K562 (cell line): ENCODE results near the gene HYAL1. TPM values are rescaled to one million over a fixed set of nuclear protein-coding genes. Genes with fewer than 3 reads are reported as not detected.

Experiments
- ELF2 ChIP-seq: fragments of 250-450 bp; sonication (Bioruptor Pico); IDR thresholded peaks from 2 replicates; pipeline ENCODE4 v1.5.0; 2021; ENCODE audit warnings: mild to moderate bottlenecking
- MLLT1 ChIP-seq, 2 experiments: fragments of 450-650 bp; IDR thresholded peaks; 2 replicates each; pipeline ENCODE4 v1.6.1; 2016
- REST ChIP-seq, 2 experiments: fragments of 450-650 bp; formaldehyde crosslinking in 1 of 2; IDR thresholded peaks; 2 replicates each; pipeline versions ENCODE4 v1.4.0 to v1.6.1; 2014 to 2020; ENCODE audit warnings: mild to moderate bottlenecking in 2 of 2, borderline replicate concordance in 1 of 2, low read depth in 1 of 2
- polyA plus RNA-seq, 8 experiments: library from polyadenylated mRNA; depleted of rRNA in 4 of 8; stranded (reverse) in 5 of 8; unstranded in 3 of 8; fragments of >200 nt; fragmentation: Nextera tagmentation in 2 of 8; fragmentation: Illumina TruSeq in 1 of 8; extraction: Ambion mirVana in 2 of 8; extraction: Trizol in 1 of 8; gene quantifications; 2 replicates each; pipeline versions ENCODE4 v1.2.1 to v1.2.3, GENCODE V29; 2011 to 2014; ENCODE audit warnings: inconsistent platforms in 1 of 8, missing spikeins in 1 of 8
- total RNA-seq, 7 experiments: library from RNA; depleted of rRNA in 6 of 7; stranded (reverse); fragments of >200 nt in 6 of 7; fragmentation: Illumina TruSeq in 2 of 7; extraction: Trizol in 2 of 7; gene quantifications; 2 replicates each; pipeline versions ENCODE4 v1.2.1 to v1.2.3, GENCODE V29; 2011 to 2021; ENCODE audit warnings: low replicate concordance in 1 of 7

Gene HYAL1
- total and polyA plus RNA-seq, 9 of the 15 experiments (the other 6 are each of a cell fraction or from before 2014, with no cell fraction given): 1.4 to 8.5 (median 4.7) TPM

GRCh38 chr3:50261505-50261904, 41.9 kb downstream of the HYAL1 start (continued):
- no peak for TF ChIP-seq REST (IDR thresholded peaks at IDR 0.05; ENCODE audit: borderline replicate concordance)
- no peak for TF ChIP-seq REST (CRISPR knock-in tag; IDR thresholded peaks at IDR 0.05; ENCODE audit: low read depth)
- no peak for TF ChIP-seq ELF2 (CRISPR knock-in tag)
- no peak for TF ChIP-seq MLLT1 (IDR thresholded peaks at IDR 0.05)
